Mesendoderm (in vitro differentiated cells): ENCODE measurements around the gene ZBED4.

Source experiments
- DNase-seq: peaks from one replicate; pipeline ENCODE4 v3.0.0; 2013
- H2AK5ac ChIP-seq: 2 replicates; pipeline ENCODE4 v1.6.1; 2013; ENCODE audit warnings: low read length, inconsistent platforms
- H2BK120ac ChIP-seq: 2 replicates; pipeline ENCODE4 v1.6.1; 2013; ENCODE audit warnings: low read depth, mild to moderate bottlenecking, low read length, moderate library complexity, mixed read lengths
- H2BK15ac ChIP-seq: replicated peaks from 2 replicates; pipeline ENCODE4 v1.6.1; 2013; ENCODE audit warnings: low read depth, mild to moderate bottlenecking, moderate library complexity
- H2BK5ac ChIP-seq: 2 replicates; pipeline ENCODE4 v1.6.1; 2013; ENCODE audit warnings: low read length, inconsistent platforms
- H3K18ac ChIP-seq: 2 replicates; pipeline ENCODE4 v1.6.1; 2013; ENCODE audit warnings: mild to moderate bottlenecking, low read length, mixed read lengths
- H3K23ac ChIP-seq: one replicate; pipeline ENCODE4 v1.6.1; 2013; ENCODE audit warnings: low read length
- H3K27ac ChIP-seq: 2 replicates; pipeline ENCODE4 v1.5.1; 2013; ENCODE audit warnings: low read depth, mild to moderate bottlenecking, inconsistent platforms, low read length, moderate library complexity
- H3K27me3 ChIP-seq: 2 replicates; pipeline ENCODE4 v1.6.1; 2013; ENCODE audit warnings: low read length, control low read depth, mild to moderate bottlenecking, inconsistent platforms; ENCODE audit not compliant: insufficient read depth, poor library complexity
- H3K36me3 ChIP-seq: 2 replicates; pipeline ENCODE4 v1.6.1; 2013; ENCODE audit warnings: low read length, inconsistent platforms; ENCODE audit not compliant: control insufficient read depth, insufficient read depth
- H3K4ac ChIP-seq: one replicate; pipeline ENCODE4 v1.6.1; 2013; ENCODE audit warnings: low read depth, mild to moderate bottlenecking, low read length, moderate library complexity
- H3K4me1 ChIP-seq: 2 replicates; pipeline ENCODE4 v1.6.1; 2013; ENCODE audit warnings: low read depth, low read length, inconsistent platforms; ENCODE audit not compliant: control insufficient read depth
- H3K4me2 ChIP-seq: 2 replicates; pipeline ENCODE4 v1.6.1; 2013; ENCODE audit warnings: low read length
- H3K4me3 ChIP-seq: 2 replicates; pipeline ENCODE4 v1.5.1; 2013; ENCODE audit warnings: mild to moderate bottlenecking, low read length
- H3K56ac ChIP-seq: one replicate; pipeline ENCODE4 v1.6.1; 2013; ENCODE audit warnings: low read length
- H3K79me1 ChIP-seq: 2 replicates; pipeline ENCODE4 v1.6.1; 2013; ENCODE audit warnings: low read length, inconsistent platforms
- H3K79me2 ChIP-seq: 2 replicates; pipeline ENCODE4 v1.6.1; 2013; ENCODE audit warnings: mild to moderate bottlenecking, low read length; ENCODE audit not compliant: control insufficient read depth, insufficient read depth
- H3K9ac ChIP-seq: 2 replicates; pipeline ENCODE4 v1.6.1; 2013; ENCODE audit warnings: low read length, inconsistent platforms
- H4K5ac ChIP-seq: one replicate; pipeline ENCODE4 v1.6.1; 2013; ENCODE audit warnings: low read length
- H4K8ac ChIP-seq: one replicate; pipeline ENCODE4 v1.6.1; 2013; ENCODE audit warnings: low read depth, mild to moderate bottlenecking, control low read depth, low read length, moderate library complexity
- WGBS: extraction: QIAGEN DNeasy Blood & Tissue Kit; methylation state at CpG from one replicate; pipeline ENCODE4 v1.1.7; 2013; ENCODE audit warnings: low lambda C conversion rate, missing lambda C conversion rate; ENCODE audit not compliant: insufficient coverage; ENCODE audit errors: extremely low coverage; 5-methylcytosine and 5-hydroxymethylcytosine counted together

The ZBED4 gene

GRCh38 chr22:49886346-49887063 lies 32.9 kb downstream of the ZBED4 start:
- WGBS: no CpG with 5 or more reads among the region's 41 CpGs
- H2BK120ac ChIP-seq: no peak overlapping the region

GRCh38 chr22:49887064-49887451 lies 33.4 kb downstream of the ZBED4 start:
- H3K36me3 ChIP-seq: peaks cover 8% of the 10 kb centered on the region
- H3K4ac ChIP-seq: no peak overlapping the region
- no peaks in the 10 kb centered on the region for H3K4me1 ChIP-seq
- no peak overlapping the region for H3K4me3 ChIP-seq
- DNase-seq: no peak
- H2AK5ac ChIP-seq: no peak overlapping the region
- no peaks in the 10 kb centered on the region for H3K27me3 ChIP-seq
- no peak overlapping the region for H2BK120ac ChIP-seq
- H2BK5ac ChIP-seq: no peak overlapping the region
- H4K5ac ChIP-seq: no peak overlapping the region
- WGBS: 100% methylated on average over 1 of the region's 14 CpGs
- no peak overlapping the region for H3K4me2 ChIP-seq
- no peak overlapping the region for H3K23ac ChIP-seq
- H3K27ac ChIP-seq: no peak overlapping the region
- H3K9ac ChIP-seq: no peak overlapping the region
- no peak overlapping the region for H3K56ac ChIP-seq
- peaks cover 13% of the 10 kb centered on the region for H3K79me1 ChIP-seq
- no peak overlapping the region for H2BK15ac ChIP-seq
- no peak overlapping the region for H4K8ac ChIP-seq
- H3K79me2 ChIP-seq: peaks cover 2% of the 10 kb centered on the region
- no peak overlapping the region for H3K18ac ChIP-seq

More at GRCh38 chr22:49886346-49887063, 32.9 kb downstream of the ZBED4 start:
- H2BK15ac ChIP-seq: no peak overlapping the region
- H3K9ac ChIP-seq: no peak overlapping the region
- H3K18ac ChIP-seq: no peak overlapping the region
- peaks cover 15% of the 10 kb centered on the region for H3K79me1 ChIP-seq
- H4K8ac ChIP-seq: no peak overlapping the region
- H3K4me1 ChIP-seq: no peaks in the 10 kb centered on the region
- H3K23ac ChIP-seq: no peak overlapping the region
- no peak overlapping the region for H3K4me2 ChIP-seq
- H3K27ac ChIP-seq: no peak overlapping the region
- no peak overlapping the region for H3K4ac ChIP-seq
- H3K36me3 ChIP-seq: peaks cover 8% of the 10 kb centered on the region
- no peak overlapping the region for H3K56ac ChIP-seq
- no peak overlapping the region for H3K4me3 ChIP-seq
- no peak overlapping the region for H2BK5ac ChIP-seq
- no peak overlapping the region for H4K5ac ChIP-seq
- H3K27me3 ChIP-seq: no peaks in the 10 kb centered on the region
- H2AK5ac ChIP-seq: no peak overlapping the region
- peaks cover 5% of the 10 kb centered on the region for H3K79me2 ChIP-seq
- DNase-seq: no peak

- Histone ChIP-seq H4K5ac (no peak overlapping the region), H4K8ac (no peak overlapping the region), H3K27me3 (no peaks in the 10 kb centered on the region), H3K27ac (no peak overlapping the region), H3K36me3 (peaks cover 8% of the 10 kb centered on the region), H2BK120ac (no peak overlapping the region), H3K9ac (no peak overlapping the region), H2AK5ac (no peak overlapping the region), H3K4me3 (no peak overlapping the region), H2BK15ac (no peak overlapping the region), H3K79me1 (peaks cover 8% of the 10 kb centered on the region), H3K56ac (no peak overlapping the region), H3K79me2 (no peaks in the 10 kb centered on the region), H3K4ac (no peak overlapping the region), H3K4me1 (no peaks in the 10 kb centered on the region), H3K18ac (no peak overlapping the region), H3K23ac (no peak overlapping the region), H3K4me2 (no peak overlapping the region), H2BK5ac (no peak overlapping the region)
- no peak for DNase-seq
- WGBS: no CpG with 5 or more reads among the region's 9 CpGs
These were observed 34.1 kb downstream of the ZBED4 start for GRCh38 chr22:49887702-49888101.

- no CpG with 5 or more reads among the region's 5 CpGs for WGBS
- peaks cover 8% of the 10 kb centered on the region for H3K36me3 ChIP-seq
- H4K8ac ChIP-seq: no peak overlapping the region
These were observed 35.4 kb downstream of the ZBED4 start for GRCh38 chr22:49889071-49889470.

GRCh38 chr22:49892226-49892899 lies 38.7 kb downstream of the ZBED4 start:
- Histone ChIP-seq H3K23ac (no peak overlapping the region), H3K79me2 (no peaks in the 10 kb centered on the region), H2AK5ac (no peak overlapping the region), H3K56ac (no peak overlapping the region), H4K8ac (no peak overlapping the region), H2BK15ac (no peak overlapping the region), H3K4me1 (no peaks in the 10 kb centered on the region), H3K27me3 (no peaks in the 10 kb centered on the region), H3K4me2 (no peak overlapping the region), H3K36me3 (no peaks in the 10 kb centered on the region), H2BK5ac (no peak overlapping the region), H3K4ac (no peak overlapping the region), H3K18ac (no peak overlapping the region), H3K4me3 (no peak overlapping the region), H3K9ac (no peak overlapping the region), H3K79me1 (peaks cover 4% of the 10 kb centered on the region), H4K5ac (no peak overlapping the region), H3K27ac (no peak overlapping the region), H2BK120ac (no peak overlapping the region)
- no CpG with 5 or more reads among the region's 4 CpGs for WGBS
- DNase-seq: no peak

More at GRCh38 chr22:49889071-49889470, 35.4 kb downstream of the ZBED4 start:
- no peak overlapping the region for H3K23ac ChIP-seq
- no peak overlapping the region for H2AK5ac ChIP-seq
- DNase-seq: no peak
- no peak overlapping the region for H3K27ac ChIP-seq
- H3K9ac ChIP-seq: no peak overlapping the region
- no peaks in the 10 kb centered on the region for H3K79me2 ChIP-seq
- no peak overlapping the region for H3K4me3 ChIP-seq
- no peak overlapping the region for H2BK15ac ChIP-seq
- no peak overlapping the region for H4K5ac ChIP-seq
- H3K27me3 ChIP-seq: no peaks in the 10 kb centered on the region
- no peak overlapping the region for H3K18ac ChIP-seq
- no peak overlapping the region for H3K4me2 ChIP-seq
- H3K4ac ChIP-seq: no peak overlapping the region
- H2BK5ac ChIP-seq: no peak overlapping the region
- H3K4me1 ChIP-seq: no peaks in the 10 kb centered on the region
- H2BK120ac ChIP-seq: no peak overlapping the region
- no peak overlapping the region for H3K56ac ChIP-seq
- H3K79me1 ChIP-seq: peaks cover 8% of the 10 kb centered on the region
